Activated CD4-positive, CD25-positive, alpha-beta regulatory T cell treated with anti-CD3 and anti-CD28 coated beads, Interleukin-2, amount 50 U/mL, for 72 hours (primary cell): ENCODE measurements around the gene HTR7.
"Not testable (repeated sequence)": the region's sequence is repeated elsewhere in the genome, so short reads cannot be mapped to it uniquely, and the experiment has no call there.

ENCODE experiments used
- DNase-seq: peaks from one replicate; pipeline ENCODE4 v3.0.0; 2021

The HTR7 gene

DNA sequence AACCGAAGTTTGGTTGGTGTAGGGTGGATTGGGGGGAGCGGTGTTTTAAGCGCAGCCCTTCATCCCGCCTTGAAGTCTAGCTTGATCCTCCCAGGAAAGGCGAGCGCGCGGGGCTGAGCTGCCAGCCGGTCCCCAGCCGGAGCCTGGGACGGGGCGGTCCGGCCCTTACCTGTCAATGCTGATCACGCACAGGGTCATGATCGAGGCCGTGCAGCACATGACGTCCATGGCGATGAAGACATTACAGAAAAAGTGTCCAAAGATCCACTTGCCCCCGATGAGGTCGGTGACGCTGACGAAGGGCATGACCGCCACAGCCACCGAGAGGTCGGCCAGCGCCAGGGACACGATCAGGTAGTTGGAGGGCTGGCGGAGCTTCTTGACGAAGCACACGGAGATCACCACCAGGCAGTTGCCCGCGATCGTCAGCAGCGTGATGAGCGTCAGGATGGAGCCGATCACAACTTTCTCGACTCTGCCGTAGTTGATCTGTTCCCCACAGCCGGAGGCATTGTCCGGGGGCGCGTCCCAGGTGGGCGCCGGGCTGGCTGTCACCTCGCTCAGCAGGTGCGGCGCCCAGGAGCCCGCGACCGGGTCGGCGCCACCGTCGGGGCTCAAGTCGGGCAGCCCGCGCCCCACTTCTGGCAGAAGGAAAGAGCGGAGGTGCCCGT, 740 bp downstream of the HTR7 start:
- DNase-seq, result peak; percentile 32

DNA sequence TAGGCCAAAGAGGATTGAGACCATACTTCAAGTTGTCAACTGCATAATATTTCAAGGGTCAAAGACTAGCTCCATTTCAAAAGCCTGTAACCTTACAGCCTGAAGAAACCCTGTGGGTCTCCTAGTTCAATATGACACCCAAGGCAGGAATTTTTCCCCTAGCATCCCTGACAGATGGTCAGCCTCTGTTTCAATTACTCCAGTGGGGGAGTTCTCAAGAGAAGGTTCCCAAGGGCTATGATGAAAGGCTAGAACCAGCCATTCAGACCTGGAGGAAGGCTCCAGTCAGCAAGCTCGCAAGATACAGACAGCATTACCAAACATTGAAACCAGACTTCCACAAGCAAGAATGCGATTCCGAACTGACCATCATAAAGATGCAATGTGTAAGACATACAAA, 1.6 kb downstream of the HTR7 start:
- DNase-seq, result no peak

DNA sequence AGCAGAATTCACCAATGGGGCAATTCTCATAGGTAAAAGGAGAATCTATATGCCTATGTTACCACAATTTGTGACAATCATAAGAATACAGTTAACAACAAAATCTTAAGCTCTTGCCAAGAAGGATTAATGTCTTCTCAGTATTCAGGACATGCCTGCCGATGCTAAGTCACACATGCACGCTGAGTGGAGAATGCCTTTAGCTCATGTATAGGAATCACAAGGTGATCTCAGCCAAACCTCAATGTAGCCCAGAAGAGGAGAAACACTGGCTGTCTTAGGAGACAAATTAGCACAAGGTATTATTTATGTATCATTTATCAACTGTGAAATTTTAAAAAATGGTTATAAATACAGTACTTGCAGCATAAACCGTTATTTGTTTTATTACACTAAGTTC, 2.7 kb downstream of the HTR7 start:
- no peak for DNase-seq

DNA sequence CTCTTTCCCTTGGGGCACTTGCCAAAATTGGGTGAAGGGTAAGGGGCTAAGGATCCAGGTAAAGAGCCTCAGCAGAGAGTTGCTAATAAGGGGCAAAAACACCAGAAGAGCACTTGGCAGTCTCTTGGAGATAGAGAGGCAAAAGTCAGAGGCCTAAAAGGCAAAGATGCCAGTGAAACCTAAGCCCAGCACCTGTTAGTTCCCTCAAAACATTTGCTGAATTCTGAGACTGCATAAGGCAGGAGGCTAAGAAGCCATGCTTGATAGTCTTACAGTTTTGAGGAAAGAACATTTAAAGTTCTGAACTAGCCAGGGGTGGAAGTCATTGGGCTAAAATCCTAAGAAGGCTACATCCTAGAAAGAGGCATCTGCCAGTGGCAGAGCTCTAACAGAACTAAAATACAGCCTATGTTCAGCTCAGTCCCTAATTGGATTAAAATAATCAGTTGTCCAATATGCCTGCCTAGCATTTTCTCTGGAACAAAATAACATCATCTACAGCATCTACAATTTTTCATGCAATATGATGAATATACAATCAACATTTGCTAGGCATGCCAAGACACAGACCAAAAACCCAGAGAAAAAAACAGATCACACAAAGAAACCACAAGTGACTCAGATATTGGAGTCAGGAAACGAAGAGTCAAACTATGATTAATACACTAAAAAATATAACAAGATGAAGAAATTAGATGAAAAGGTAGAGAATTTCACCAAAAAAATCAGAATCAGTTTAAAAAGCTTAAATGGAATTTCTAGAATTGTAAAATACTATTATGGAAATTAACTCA, 7.7 kb downstream of the HTR7 start:
- no peak for DNase-seq

DNA sequence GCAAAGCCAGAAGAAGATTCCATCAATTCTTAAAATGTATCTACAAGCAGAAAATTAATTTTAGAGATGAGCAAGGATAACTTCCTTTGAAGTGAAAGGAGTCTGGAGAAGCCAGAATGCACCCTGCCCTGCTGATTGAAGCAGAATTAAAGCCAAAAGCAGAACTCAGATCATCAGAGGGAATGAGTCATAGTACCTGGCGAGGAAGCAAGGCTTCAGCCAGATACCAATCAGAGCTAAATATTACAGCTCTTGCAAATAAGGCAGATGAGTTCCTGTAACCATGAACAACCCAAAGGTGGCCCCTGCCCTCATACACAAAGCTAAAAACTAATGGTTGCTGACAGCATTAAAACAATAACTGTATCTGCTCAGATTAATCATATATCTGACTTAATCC, 10.4 kb downstream of the HTR7 start:
- no peak for DNase-seq

DNA sequence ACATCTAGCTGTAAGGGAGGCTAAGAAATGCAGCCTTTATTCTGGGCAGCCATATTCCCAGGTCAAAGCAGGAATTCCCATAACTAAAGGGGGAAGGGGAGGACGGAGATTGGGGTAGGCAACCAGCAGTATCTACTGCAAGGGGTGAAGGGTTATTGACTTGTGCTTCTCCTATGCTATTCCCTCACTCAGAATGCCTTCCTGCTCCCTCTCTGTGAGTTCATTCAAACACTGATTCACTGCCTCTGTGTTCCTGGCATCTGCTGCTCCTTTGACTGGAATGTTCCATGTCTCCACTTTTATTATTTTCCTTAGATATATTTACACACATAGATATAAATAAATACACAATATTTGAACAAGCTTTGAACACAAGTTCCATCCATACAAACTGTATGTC, 11.1 kb downstream of the HTR7 start:
- no peak for DNase-seq

DNA sequence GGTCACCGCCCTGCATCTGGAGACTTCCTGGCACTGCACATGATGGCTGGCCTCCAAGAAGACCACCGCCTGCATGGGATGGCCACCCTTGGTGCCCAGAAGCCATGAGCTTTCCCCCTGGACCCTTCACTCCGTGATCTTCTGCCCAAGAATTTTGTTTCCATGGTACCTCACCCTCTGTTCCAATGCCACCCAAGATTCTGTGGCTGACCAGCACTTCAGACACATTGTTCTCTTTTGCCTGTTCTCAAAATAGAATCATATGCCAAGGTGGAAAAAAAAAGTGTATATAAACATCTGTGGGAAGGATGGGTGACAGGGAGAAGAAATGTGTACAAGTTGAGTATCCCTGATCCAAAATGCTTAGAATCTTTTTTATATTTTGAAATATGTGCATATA, 12.1 kb downstream of the HTR7 start:
- DNase-seq, result no peak

DNA sequence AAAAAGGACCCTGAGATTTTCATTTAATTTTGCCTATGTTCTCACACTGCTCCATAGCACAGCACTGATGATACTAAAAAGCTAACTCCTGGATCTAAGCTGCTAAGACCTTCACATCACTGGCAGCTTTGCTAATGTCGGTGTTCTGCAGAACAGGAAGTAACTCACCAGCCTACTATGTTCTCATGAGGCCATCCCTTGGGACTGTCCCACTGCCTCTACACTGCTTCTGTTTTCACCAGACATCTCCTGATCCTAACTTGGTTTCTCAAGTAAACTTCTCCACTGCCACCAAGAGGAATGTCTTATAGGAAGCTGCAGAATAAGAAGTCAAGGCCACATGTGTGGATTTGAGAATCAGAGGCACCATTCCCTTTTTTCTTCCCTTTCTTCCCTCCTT, 15.1 kb downstream of the HTR7 start:
- DNase-seq, result no peak

DNA sequence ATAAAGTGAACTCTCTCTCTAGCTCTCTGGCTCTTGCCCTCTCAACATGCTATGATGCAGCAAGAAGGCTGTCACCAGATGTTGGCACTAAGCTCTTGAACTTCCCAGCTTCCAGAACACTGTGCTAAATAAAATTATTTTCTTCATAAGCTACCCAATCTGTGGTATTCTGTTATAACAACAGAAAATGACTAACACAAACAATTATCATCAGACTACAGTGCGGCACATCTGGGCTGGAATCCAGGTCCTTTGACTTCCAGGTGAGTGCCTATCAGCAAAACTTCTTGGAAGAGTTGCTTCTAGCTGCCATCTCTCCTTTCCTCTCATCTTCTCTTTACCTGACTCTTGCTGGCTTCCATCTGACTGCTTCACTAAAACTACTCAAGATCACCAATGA, 20.4 kb downstream of the HTR7 start:
- no peak for DNase-seq

DNA sequence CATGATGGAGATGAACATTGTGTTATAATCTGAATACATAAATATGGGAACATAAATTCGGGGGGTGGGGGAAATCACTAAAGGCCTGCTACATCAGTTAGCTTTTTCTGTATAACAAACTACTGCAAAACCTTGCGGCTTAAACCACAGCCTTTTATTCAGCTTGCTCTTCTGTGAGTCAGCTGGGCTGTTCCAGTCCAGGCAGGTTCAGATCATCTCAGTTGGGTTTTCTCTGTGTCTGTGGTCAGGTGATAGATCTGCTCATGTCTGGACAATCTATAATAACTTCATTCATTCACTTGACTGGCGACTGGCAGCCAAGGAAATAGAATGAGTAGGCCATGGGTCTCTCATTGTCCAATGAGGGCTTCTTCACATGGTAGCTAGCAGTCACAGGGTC, 23.5 kb downstream of the HTR7 start:
- no peak for DNase-seq

DNA sequence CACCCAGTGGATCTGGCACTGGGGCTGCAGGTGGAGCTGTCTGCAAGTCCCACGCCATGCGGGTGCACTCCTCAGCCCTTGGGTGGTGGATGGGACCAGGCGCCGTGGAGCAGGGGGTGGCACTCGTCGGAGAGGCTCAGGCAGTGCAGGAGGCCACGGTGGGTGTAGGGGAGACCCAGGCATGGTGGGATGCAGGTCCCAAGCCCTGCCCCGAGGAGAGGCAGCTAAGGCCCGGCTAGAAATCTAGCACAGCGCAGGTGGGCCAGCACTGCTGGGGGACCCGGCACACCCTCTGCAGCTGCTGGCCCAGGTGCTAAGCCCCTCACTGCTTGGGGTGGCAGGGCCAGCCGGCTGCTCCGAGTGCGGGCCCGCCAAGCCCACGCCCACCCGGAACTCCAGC, 25.7 kb downstream of the HTR7 start:
- DNase-seq, result no peak

DNA sequence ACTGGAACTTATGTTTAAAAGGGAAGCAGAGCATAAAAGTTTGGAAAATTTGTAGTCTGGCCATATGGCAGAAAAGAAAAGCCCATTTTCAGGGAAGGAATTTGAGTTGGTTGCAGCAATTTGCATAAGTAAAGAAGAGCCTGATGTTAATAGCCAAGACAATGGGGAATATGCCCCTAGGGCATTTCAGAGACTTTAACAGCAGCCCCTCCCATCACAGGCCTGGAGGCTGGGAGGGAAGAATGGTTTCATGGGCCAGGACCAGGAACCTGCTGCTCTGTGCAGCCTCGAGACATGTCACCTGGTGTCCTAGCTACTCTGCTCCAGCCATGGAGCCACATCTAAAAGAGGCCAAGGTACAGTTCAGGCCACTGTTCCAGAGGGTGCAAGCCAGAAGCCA, 35.3 kb downstream of the HTR7 start:
- no peak for DNase-seq

DNA sequence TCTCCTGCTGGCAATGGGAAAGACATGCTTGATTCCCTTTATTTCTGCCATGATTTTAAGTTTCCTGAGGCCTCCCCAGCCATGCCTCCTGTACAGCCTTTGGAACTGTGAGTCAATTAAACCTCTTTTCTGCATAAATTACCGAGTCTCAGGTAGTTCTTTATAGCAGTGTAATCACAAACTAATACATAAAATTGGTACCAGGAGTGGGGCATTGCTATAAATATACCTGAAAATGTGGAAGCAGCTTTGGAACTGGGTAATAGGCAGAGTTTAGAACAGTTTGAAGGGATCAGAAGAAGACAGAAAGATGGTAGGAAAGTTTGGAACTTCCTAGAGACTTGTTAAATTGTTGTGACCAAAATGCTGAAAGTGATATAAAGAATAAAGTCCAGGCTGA, 36.0 kb downstream of the HTR7 start:
- not testable (repeated sequence) for DNase-seq

DNA sequence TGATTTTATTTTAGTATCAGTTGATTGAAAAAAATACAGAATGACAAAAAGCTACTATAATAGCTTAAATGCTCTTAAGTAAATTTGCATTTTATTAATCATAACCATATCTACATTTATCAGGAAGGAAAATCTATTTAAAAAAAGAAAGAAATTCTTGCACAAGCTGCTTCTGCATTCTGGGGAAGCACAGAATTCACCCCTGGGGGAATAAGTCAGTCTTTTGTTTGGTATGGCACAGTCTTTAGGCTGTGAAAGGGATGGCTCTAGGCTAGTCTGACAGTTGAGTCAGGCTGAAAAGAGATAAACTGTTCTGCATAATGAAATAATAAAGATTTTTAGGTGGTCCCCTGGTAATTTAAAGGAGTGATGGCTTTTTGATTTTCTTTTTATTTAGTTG, 37.9 kb downstream of the HTR7 start:
- DNase-seq, result no peak

DNA sequence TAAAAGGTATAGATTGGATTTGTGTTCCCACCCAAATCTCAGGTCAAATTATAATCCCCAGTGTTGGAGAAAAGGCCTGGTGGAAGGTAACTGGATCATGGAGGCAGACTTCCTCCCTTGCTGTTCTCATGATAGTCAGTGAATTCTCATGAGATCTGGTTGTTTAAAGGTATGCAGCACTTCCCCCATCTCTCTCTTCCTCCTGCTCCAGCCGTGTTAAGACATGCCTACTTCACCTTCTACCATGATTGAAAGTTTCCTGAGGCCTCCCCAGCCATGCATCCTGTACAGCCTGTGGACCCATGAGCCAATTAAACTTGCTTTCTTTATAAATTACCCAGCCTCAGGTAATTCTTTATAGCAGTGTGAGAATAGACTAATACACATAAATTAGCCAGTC, 39.1 kb downstream of the HTR7 start:
- DNase-seq, result no peak

DNA sequence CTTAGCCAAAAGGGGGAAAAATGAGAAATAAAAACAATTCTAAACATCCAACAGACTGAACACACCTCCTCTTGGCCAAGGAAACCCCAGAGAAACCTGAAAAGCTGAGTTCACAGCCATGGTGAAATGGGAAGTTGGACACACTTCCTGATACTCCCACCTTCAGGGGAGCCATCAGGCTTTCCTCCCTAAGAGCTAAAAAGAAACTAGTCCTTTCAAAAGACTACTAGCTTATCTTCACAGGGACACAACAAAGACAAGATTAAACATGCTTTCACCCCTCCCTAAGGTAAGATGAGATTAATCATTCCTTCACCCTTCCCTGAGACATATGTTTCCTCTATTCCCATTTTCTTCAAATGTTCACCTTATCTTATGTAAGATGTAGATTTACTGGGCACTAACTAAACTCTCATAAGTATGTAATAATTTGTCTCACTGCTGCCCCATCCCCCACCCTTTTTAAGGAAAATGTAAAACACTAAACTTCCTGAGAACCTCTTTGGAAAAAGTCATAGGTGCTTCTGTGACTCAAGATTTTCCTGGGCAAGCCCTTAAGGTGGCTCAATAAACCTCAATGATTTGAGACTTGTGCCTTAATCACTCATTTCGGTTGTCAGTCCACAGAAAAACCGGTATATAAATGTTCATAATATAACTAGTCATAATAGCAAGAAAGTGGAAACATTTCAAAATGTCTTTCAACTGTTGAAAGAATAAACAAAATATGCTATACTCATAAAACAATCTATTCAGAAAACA, 40.5 kb downstream of the HTR7 start:
- DNase-seq, result no peak

DNA sequence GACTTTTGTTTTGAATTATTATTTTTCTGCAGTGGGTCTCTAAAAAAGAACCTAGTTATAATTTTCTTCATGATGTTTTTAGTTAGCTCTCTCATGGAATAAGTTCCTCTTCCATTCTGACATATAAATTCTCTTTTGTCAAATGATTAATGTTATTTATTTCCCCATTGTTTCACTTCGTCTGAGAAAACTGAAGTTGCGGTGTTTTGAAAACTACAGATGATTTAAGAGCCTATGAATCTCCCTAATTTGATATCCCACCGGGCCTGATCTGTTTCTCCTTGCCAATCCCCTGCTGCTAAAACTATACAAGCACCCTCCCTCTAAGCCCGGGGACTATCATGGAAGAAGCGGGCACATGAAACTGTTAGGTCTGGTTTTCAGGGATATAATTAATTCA, 41.4 kb downstream of the HTR7 start:
- DNase-seq, result no peak

DNA sequence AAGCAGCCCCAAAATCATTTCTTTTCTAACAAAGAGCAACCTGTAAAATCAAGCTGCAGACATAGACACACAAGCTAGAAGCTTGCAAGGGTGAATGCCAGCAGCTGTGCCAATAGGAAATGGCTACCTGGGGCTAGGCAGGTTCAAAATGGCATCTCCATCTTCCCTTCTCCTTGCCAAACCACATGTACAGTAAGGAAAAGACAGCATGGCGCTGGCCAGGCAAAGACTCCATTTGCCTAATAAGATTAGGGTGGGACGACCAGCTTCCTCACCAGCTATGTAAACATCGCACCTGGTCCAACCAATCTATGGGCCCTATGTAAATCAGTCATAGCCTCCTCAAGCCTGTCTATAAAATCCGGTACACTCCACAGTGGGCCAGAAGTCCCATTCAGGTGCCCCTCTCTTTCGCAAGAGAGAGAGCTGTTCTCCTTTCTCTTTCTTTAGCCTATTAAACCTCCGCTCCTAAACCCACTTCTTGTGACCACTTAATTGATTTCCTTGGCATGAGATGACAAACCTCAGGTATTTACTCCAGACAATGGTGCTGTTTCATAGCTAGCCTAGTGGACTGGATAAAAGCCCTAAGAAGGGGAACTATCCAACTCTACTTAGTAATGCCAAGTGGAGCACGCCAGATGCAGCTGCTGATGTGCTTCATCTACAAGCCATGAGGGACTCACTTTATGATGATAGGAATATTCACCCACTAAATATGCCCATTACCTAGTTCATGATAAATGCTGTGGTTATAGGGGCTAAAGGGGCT, 44.1 kb downstream of the HTR7 start:
- no peak for DNase-seq

DNA sequence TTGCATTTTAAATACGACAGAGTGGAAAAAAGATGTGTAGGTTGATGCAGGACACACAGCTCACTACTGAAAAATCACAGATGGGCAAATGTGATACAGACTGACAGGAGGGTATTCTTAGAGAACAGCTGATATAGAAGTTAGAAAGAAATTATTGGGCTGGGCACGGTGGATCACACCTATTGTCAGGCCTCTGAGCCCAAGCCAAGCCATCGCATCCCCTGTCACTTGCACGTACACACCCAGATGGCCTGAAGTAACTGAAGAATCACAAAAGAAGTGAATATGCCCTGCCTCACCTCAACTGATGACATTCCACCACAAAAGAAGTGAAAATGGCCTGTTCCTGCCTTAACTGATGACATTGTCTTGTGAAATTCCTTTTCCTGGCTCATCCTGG, 50.7 kb downstream of the HTR7 start:
- not testable (repeated sequence) for DNase-seq

DNA sequence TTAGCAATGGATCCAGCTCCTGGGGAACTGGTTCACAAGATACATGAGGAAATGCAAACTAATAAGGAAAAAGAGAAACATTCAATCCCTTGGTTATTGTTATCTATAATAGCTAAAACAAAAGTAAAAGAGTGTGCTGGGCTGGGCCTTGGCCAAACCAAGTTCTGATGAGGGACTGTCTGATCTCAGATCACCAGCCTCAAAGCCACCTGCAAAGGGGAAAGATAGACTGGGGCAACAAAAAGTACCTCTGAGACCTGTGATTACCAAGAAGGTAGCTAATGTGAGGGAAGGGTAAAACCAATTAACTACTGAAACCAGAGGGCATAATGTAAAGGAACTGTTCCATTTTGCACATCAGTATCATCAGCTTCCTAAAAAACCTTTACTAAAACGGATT, 51.2 kb downstream of the HTR7 start:
- no peak for DNase-seq

DNA sequence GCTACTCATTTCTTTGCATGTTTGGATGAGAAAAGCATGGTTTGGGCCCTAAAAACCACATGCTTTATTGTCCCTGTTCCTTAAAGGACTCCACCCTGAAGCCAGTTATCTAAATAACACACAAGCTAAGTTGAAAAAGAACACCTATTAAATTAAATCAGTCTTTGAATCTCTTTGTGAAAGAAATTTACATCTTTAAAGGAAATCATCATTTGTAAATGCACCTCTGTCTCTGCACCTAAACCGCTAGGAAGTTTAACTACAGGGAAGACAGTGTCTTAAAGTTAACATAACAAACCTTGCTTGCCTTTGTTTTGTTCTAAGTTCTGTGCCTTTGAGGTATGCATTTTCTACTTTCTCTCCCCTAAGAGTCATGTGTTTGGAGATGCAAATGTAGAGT, 52.6 kb downstream of the HTR7 start:
- DNase-seq, result no peak

DNA sequence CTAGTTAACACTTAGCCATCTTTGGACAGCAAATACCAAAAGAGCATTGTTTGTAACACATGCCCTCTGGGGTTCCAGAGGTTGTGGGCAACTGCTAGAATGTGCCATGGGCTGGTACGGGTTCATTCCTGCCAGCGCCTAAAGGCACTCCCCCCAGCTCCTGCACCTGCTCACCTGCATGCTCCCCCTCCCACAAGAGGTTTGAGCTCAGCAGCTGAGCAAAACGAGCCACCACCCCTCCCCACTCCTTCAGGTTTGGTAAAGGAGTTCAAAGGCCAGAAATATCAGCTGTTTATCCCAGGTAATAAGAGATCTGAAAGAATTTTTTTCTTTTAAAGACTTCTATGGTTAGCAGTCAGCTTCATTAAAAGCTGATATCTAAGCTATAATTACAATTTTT, 53.5 kb downstream of the HTR7 start:
- DNase-seq, result no peak

DNA sequence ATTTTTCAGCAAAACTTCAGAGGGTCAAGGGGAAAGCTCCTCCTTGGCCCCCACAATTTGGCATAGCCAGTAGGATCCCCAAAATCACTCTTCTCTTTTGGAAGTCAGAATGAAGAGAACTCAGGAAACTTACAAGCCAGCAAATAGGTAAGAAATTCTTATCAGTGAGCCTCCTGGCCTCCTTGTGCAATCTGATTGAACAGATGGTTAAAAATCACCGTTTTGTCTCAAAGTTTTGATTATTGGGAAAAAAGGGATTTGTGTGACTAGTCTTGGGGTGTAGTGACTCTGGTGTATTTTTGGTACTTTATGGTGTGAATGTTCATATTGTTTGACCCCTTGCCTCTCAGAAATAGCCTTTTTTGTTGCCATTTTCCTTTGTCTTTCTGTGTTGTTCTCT, 56.2 kb downstream of the HTR7 start:
- no peak for DNase-seq
